HG03196 (cell line): Measurements from ENCODE around the gene ERFL.
"Not testable (repeated sequence)": the region's sequence is repeated elsewhere in the genome, so short reads cannot be mapped to it uniquely, and the experiment has no call there.

ENCODE experiments used
- ATAC-seq: cut with Tn5 transposase; IDR thresholded peaks from one replicate; pipeline ENCODE4 v1.9.1; 2021; ENCODE audit not compliant: unreplicated experiment

ERFL gene

DNA sequence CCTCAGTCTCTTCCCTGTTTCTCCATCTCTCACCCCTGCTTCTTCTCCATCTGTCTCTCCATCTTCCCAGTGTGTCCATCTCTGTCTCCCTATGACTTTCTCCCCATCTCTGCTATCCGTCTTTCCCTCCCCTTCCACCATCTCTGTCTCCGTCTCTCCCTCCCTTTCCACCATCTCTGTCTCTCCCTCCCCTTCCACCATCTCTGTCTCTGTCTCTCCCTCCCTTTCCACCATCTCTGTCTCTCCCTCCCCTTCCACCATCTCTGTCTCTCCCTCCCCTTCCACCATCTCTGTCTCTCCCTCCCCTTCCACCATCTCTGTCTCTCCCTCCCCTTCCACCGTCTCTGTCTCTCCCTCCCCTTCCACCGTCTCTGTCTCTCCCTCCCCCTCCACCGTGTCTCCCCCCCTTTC is 13.8 kb downstream of the ERFL start:
- ATAC-seq: not testable (repeated sequence)

DNA sequence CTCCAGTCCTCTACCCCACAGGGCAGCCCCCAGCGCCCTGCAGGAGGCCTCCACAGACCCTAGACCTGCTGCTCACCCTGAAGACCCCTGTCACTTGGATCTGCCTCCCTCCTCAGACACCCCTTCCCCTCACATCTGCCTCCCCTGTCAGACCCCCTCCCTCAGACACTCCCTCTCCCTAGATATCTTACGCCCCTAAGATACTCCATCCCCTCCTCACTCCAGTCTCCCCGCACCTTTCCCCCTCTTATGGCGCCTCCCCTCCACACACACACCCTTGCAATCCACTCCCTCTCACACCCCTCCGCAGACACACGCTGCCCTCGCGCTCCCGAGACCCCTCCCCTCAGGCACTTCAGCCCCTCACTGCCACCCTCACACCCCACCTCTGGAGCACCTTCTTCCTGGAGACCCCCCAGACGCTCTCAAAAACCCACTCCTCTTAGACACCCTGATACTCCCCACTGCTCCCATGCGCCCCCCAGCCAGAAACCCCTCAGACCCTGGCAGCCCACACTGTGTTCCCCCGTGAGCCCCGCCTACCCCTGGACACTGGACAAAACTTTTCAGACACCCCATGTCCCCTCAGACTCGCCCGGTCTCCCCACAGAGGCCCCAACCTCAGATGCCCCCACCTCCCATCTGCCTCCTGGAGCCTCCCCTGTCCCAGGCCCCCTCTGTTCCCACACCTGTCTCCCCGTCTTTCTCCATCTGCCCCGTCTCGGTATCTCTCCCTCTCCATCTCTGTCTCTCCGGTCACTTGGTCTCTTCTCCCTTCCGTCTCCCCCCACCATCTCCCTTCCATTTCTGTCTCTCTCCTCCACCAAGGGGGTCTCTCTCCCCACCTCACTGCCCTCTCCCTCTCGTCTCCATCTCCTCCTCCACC is 14.5 kb downstream of the ERFL start:
- no peak for ATAC-seq

DNA sequence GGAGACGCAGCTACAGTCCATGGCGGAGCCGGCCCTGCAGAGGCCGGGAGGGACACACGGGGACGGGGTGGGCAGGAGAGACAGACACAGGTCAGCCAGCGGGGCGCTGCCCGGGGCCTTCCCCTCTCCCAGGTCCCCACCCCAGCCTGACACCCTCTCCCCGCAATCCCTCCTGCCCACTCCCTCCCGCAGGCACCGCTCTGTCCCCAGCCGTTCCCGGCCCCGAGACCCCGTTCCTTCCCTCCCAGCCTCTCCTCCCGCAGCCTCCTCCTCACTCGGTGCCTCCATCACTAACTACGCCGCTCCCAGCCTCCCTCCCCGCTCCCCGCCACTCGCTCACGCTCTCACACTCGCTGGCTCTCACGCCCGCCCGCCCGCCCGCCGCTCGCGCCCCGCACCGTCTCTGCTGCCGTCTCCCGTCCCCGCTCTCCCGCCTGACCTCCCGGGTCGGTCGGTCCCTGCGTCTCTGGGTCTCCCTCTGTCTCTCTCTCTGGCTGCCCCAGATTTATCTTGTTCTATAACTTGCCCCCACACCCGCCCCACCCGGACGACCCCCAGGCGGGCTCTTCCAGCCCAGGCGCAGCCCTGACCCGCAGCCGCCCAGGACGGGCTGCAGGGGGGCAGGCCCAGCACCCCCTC is 15.2 kb downstream of the ERFL start:
- no peak for ATAC-seq

DNA sequence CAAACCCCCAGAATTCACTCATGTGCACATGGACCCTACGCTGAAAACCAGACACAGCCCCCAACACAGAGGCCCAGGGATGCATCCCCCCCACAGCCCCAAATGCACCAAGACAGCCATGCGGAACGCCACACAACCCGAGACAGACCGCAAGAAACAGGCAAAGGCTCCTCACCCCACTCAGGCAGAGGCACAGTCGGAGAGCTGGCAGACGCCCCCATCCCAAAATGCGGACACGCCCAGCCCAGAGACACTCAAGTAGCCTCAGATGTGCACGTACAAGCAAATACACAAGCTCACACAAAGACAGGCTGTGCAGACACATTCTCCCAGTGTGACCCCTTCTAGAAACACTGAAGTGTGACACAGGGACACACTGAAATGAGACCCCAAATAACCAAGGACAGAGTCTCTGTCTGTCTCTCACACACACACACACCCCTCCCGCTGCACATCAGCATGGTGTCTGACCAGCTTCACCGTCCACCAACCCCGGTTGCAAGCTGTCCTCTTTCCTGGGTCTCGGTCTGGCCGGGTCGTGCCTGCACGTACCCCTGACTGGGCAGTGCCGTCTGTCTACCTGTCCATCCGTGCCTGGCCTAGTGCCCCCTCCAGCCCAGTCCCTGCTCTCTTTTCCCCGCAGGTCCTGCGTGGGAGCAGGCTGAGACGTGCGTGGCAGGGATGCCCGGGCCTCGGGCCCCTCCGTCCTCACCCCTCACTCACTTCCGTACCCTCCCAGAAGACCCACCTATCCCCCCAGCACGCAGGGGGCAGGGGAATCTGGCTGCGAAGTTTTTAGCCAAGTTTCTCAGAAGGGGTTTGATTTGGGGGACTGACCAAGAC is 16.1 kb downstream of the ERFL start:
- ATAC-seq: no peak

DNA sequence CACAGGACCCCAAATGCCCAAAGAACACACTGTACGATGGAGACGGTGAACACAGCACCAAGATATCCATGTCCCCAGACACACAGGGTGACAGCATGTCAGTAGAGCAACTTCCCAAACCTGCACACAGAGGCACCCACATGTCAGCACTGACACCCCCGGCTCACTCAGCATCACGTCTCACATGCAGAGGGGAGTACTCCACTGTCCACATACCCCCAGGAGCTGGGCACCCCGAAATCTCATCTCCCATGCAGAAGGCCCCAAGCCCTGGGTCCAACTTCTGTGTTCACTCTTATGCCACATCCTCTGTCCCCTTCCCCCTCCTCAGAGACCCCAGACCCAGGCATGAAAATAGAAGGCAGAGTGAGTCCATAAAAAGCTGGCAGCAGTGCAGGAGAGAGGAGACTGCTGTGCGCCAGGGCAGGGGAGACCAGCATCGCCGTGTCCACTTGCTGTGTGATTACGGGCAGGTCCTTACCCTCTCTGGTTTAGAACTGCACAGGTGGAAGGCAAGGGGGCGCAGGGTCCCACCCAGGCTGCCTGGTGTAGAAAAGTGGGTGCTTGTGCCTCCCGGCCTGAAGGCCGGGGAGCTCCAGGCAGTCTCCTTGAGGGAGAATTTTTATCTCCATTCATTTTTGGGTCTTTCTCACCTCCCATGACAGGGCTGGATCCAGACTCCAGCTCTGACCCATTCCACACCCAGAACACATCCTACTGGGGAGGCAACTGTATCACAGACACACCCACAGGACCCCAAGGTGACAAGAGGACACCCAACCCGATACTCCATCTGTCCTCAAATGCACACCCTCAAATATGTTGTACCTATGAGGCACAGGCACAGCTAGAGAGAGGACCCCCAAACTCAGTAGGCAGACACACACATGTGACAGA is 17.0 kb downstream of the ERFL start:
- ATAC-seq: no peak

DNA sequence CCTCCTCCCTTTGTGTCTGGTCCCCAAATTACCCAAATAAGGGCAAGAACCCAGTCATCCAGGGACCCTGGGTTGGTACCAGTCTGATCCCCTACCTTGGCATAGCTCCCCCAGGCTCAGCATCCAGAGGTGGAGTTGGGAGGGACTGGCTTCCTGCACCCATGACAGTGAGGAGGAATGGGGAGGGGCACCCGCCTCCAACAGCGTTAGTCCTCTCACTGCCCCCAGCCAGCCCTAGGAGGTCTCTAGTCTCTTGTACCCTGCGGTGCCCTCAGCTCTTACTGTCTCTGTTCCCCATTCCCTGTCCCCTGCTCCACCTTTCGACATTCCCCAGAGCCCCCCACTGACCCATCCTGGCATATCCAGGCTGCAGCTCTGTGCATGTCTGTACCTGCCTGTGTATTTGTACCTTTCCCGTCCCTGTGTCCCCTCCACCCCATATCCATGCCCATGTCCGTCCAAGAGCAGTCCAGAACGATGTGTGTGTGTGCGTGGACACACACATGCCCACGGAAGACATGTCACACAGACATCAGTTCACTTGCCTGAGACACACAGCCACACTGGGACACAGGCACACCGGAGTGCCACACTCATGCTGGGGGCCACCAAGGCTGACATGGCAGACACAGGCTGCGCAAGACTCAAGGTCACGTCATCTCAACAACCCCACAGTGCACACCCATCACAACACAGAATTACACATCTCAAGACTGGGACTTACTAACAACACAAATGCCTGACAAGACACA is 17.8 kb downstream of the ERFL start:
- no peak for ATAC-seq

DNA sequence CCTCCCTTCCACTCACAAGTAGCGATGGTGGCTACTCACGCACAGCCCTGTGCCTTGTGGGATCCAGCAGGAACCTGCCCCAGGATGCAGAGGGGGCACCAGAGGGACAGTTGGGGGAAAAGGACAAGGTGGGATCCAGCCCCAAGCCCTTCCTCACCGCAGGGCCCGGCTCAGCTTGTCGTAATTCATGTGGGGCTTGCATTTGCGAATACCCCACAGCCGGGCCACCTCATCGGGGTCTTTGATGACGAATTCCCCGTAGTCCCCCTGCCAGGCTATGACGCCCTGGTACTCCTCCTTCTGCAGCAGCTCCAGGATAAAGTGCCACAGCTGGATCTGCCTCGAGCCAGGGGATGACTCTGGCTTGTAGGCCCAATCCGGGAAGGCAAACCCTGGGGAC is 18.5 kb downstream of the ERFL start:
- ATAC-seq: no peak

DNA sequence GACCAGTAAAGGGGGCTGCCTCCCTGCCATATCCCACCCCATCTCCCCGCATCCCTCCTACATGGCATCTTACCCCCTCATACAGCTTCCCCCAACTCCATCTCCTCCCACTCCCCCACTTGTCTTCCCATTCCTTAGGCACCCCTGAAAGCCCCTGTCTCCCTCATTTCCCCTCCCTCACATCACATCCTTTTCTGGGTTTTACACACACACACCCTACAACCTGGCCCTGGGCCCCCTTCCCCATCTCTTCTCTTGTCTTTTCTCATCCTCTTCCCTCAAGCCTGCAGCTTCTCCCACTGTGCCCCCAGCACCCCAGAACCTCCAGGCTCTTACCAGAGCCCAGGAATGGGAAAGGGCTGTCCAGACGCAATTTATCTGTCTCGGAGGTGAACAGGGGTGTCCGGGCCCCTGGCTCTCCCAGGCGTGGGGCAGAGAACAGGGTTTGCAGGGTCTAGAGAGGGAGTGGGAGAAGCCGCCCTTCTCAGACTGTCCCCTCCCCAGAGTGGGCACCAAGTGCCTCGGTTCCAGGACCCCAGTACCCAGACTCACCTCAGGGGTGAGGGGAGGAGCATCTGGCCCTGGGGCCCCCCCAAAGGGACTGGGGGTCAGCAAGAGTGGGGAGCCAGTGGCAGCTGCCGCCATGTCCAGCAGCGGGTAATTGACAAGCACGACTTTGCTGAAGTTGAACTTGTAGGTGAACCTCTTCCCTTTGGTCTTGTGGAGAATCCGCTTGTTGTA is 19.4 kb downstream of the ERFL start:
- ATAC-seq: no peak

DNA sequence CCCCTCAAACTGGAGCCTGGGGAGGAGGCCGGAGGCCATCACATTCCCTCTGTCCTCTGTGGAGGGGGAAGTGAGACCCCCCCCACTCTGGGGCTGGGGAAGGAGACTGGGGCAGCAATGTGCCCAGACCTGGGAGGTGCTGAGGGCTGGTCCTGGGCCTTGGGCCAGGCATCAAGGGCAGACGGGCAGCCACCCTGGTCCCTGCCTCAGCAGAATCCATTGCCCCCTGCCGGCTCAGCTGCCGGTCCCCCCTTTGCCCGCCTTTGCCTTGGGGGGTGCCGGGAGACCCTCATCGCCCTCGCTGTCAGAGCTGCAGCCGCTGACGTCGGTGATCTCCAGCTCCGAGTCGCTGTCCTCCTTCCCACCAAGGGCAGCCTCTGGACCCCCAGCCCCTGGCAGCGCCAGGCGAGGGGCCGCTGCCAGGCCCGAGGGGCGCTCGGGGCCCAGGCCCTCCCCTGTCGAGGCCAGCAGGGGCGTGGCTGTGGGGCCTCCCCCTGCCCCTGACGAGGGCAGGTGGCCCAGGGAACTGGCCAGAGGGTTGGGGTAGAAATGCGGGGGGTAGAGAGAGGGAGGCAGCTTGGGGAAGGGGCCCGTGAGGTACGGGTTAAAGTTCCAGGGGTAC is 20.1 kb downstream of the ERFL start:
- ATAC-seq: no peak

DNA sequence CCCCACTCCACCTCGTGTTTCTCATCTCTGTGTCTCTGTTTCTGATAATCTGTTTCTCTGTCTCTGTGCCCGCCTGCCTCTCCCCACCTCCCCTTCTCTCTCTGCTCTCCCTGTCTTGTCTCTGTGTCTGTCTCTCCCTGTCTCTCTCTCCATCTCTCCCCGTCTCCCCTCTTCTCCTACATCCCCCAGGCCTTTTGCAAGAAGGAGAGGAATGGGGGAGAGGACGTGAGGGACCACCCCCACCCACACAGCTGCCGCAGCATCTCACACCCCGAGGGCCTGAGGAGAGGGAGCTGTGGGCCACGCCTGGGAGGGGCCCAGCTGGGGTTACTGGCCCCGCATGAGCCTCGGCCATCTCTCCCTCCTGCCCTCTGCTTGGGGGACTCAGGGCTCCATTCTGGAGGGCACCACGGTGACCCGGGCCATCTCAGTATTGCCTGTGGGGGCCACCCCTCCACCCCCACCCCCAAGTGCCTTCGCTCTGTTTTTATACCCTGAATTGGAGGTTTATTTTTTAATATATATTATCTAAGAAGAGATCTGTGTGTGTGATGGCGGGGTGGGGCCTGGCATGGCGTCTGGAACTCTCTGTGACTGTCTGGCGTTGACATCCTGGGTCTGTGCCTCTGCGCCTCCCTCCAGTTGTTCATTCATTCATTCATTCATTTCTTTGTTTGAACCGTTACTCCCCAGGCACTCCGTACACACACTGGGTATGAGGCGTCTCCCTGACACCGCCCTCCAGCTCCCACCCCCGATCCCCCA is 21.2 kb downstream of the ERFL start:
- no peak for ATAC-seq

DNA sequence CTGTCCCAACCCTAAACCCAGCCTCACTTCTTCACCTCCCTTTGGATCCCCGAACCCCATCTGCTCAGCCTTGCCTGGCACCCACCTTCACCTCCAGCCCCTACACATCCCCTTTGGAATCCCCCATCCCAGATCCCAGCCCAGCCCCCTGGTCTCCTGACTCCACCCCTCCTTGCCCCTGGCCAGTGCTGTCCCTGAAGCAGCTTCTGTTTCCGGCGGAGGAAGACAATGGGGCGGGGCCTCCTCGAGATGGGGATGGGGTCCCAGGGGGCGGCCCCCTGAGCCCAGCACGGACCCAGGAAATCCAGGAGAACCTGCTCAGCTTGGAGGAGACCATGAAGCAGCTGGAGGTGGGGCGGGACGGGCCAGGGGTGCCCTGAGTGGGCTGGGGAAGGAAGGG is 22.0 kb downstream of the ERFL start:
- no peak for ATAC-seq

DNA sequence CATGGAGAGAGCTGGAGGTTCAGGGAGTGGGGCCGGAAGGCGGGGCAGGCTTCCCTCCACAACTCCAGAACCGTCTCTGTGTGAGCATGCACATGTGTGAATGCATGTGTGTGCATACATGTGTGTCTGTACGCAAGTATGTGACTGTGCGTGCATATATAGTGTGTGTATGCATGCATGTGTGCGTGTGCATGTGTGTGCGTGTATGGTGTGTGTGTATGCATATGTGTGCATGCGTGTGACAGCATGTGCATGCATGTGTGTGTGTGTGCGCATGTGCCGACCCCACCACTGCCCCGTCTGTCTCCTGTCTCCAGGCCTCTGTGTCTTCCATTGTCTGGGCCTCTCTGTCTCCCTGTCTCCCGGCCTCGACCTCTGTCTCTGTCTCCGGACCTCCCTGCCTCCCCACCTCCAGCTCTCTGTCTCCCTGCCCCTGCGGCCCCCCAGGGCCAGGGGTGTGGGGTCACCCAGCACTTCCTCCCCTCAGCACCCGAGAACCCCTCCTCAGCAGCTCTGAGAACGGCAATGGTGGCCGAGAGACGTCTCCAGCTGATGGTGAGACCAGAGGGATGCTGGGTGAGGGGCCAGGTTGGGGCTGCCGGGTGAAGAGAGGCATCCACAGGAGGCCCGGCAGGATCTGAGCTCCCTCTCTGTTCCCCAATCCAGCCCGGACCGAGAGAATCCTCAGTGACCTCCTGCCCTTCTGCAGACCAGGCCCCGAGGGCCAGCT is 22.8 kb downstream of the ERFL start:
- ATAC-seq: no peak

DNA sequence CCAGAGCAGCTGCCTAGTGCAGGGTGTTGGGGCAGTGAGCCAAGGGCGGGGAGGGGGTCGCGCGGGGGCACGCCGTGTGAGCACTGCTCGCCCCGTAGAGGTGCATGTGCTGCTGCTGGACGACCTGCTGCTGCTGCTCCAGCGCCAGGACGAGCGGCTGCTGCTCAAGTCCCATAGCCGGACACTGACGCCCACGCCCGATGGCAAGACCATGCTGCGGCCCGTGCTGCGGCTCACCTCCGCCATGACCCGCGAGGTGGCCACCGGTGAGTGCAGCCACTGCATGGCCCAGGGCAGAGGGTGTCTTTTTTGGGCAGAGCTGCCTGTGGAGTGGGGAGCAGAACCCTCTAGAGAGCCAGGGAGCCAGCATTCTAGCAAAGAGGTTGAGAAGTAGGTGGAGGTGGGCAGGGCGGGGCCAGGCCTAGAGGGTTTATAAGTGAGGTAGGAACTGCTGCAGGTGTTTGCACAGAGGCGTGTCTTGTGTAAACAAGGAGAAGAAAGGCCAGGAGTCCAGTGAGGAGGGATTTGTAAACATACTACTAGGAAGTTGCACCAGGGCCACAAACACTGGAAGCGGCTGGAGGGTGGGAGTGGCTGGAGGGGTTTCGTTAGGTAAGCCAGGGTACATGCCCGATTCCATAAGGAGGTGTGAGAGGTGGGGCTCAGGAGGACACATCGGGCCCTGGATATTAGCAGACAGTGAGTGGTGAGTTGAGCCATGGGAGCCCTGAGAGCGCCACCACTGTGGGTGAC is 24.0 kb downstream of the ERFL start:
- no peak for ATAC-seq

DNA sequence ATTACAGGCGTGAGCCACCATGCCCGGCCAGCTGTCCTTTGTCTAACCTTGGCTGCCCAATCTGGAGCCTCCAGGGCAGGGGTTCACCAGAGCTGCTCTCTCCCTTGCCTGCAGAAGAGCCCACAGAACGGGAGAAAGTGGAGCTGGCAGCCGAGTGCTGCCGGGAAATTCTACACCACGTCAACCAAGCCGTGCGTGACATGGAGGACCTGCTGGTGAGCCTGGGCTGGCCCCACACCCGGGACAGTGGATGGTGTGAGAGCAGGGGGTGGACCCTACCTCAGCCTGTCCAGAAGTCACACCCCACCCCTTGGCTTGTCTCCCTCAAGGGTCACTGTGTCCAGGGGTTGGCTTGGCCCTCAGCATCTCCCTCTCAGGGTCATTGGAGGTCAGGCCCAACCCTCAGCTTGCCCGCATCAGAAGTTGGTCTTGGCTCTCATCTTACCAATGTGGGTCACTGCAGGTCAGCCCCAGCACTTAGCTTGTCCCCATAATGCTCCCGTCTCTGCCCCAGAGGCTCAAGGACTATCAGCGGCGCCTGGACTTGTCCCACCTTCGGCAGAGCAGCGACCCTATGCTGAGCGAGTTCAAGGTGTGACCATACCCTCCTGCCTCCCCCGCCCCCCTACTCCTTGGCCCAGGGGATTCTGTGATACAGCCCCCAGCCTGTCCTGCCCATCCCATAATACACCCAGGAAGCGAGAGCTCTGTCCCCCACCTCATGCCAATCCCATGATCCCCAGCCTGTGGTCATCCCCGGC is 24.9 kb downstream of the ERFL start:
- ATAC-seq: no peak

DNA sequence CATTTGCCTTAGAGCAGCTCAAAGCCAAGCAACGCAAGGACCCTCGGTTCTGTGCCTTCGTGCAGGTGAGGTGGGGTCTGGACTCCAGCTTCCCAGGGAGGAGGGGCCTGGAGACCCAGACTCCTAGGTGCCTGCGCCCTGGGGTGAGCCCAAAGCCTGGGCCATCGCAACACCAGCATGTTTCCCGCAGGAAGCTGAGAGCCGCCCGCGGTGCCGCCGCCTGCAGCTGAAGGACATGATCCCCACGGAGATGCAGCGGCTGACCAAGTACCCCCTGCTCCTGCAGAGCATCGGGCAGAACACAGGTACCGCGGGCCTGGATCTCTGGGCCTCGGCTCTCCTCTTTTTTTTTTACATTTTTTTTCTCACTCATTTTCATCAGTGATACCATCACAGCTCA is 25.7 kb downstream of the ERFL start:
- ATAC-seq: no peak
